Effector memory CD4-positive, alpha-beta T cell (primary cell): ENCODE data around the gene RYK.

Source experiments
- DNase-seq, 3 donors: peaks; one replicate each; pipeline ENCODE4 v3.0.0-alpha.2; 2020
- H3K27ac ChIP-seq: 2 replicates; pipeline ENCODE4 v1.7.0; 2013; ENCODE audit warnings: mild to moderate bottlenecking, low read length, moderate library complexity; ENCODE audit not compliant: insufficient read depth, poor library complexity, severe bottlenecking
- H3K27me3 ChIP-seq: replicated peaks from 2 replicates; pipeline ENCODE4 v1.7.0; 2013; ENCODE audit warnings: mild to moderate bottlenecking, low read length; ENCODE audit not compliant: insufficient read depth, control insufficient read depth, poor library complexity, severe bottlenecking
- H3K36me3 ChIP-seq: 2 replicates; pipeline ENCODE4 v1.7.0; 2013; ENCODE audit warnings: mild to moderate bottlenecking, low read length, moderate library complexity; ENCODE audit not compliant: control insufficient read depth, insufficient read depth
- H3K4me1 ChIP-seq: 2 replicates; pipeline ENCODE4 v1.7.0; 2013; ENCODE audit warnings: low read length, mild to moderate bottlenecking; ENCODE audit not compliant: control insufficient read depth, insufficient read depth, poor library complexity, severe bottlenecking
- H3K4me3 ChIP-seq: 2 replicates; pipeline ENCODE4 v1.7.0; 2013; ENCODE audit warnings: low read length, low read depth, mild to moderate bottlenecking; ENCODE audit not compliant: insufficient read depth, poor library complexity, severe bottlenecking
- H3K9me3 ChIP-seq: 2 replicates; pipeline ENCODE4 v1.7.0; 2013; ENCODE audit warnings: mild to moderate bottlenecking, low read length, moderate library complexity; ENCODE audit not compliant: control insufficient read depth

RYK gene

DNA sequence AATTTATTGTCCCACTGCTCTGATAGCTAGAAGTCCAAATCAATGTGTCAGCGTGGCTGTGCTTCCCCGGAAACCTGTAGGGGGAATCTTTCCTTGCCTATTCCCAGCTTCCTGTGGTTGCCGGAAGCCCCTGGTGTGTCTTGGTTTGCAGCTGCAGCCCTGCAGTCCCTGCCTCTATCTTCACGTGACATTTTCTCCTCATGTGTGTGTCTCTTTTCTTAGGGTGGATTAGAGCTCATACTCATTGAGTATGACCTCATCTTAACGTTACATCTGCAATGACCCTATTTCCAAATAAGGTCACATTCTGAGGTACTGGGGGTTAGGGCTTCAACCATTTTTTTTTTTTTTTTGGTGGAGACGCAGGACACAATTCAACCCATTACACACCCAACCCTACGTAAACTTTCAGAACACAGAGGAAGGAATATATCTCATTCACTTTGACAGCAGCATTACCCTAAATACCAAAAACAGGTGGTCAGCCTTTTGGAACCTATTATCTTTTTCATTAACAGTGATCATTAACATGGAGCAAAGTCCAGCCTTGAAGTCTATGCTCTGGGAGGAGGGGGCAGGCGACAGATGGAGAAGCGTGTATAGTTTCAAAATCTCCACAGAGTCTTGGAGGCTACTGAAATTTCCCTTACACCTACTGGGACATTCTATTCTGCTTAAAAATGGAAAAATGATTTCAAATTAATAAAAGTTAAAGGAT lies 88.6 kb downstream of the RYK start:
- Histone ChIP-seq H3K9me3 (no peaks in the 10 kb centered on the region), H3K36me3 (peaks cover 30% of the 10 kb centered on the region), H3K27ac (no peak overlapping the region), H3K4me1 (no peaks in the 10 kb centered on the region), H3K4me3 (no peak overlapping the region), H3K27me3 (no peaks in the 10 kb centered on the region)
- DNase-seq, result no peak

GRCh38 chr3:134155446-134155845 lies 95.2 kb downstream of the RYK start:
- no peak for DNase-seq
- no peak overlapping the region for H3K4me3 ChIP-seq
- H3K9me3 ChIP-seq, result no peaks in the 10 kb centered on the region
- H3K27ac ChIP-seq, result no peak overlapping the region
- peaks cover 36% of the 10 kb centered on the region for H3K36me3 ChIP-seq
- H3K27me3 ChIP-seq, result no peaks in the 10 kb centered on the region
- H3K4me1 ChIP-seq, result no peaks in the 10 kb centered on the region

DNA sequence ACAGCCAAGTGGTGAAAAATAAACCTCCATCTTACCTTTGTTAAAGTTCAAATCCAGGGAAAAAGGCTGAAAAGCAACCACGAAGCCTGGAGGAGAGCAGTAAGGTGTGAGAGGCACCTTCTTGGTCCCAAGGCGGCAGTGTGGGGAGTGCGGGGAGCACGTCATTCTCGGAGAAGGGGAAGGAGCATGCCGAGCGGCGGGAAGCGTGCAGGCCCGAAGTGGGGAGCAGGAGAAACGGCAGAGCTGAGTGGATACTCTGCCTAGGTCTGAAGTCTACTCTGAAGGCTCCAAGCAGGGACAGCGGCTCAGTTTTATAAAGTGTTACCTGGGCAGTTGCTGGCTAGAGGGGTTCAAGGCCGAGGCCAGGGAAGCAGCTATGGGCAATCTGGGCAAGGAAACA lies 96.9 kb downstream of the RYK start:
- Histone ChIP-seq H3K9me3 (no peaks in the 10 kb centered on the region), H3K4me1 (no peaks in the 10 kb centered on the region), H3K36me3 (peaks cover 28% of the 10 kb centered on the region), H3K27ac (no peak overlapping the region), H3K27me3 (no peaks in the 10 kb centered on the region), H3K4me3 (no peak overlapping the region)
- no peak for DNase-seq

GRCh38 chr3:134150476-134150875 lies 100.2 kb downstream of the RYK start:
- H3K4me3 ChIP-seq, result no peak overlapping the region
- no peaks in the 10 kb centered on the region for H3K27me3 ChIP-seq
- H3K9me3 ChIP-seq, result no peaks in the 10 kb centered on the region
- peaks cover 10% of the 10 kb centered on the region for H3K36me3 ChIP-seq
- no peaks in the 10 kb centered on the region for H3K4me1 ChIP-seq
- no peak for DNase-seq
- no peak overlapping the region for H3K27ac ChIP-seq

DNA sequence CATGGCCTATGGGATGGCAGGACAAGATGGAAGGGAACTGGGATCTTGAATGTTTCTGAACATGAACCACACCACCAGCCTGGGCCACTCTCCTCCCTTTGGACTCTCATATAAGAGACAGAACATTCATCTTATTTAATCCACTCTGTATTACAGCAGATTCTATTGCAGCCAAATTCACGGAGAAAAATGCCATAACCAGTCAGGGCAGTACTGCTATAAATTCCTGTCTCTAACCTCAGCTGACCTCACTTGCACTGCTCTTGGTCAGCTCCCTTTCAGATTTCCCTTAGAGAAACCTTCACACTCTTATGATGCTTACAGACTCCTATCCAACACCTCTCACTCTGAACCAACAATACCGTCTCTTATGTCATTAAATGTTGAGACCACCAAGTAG lies 101.4 kb downstream of the RYK start:
- no peak for DNase-seq
- Histone ChIP-seq H3K4me1 (no peaks in the 10 kb centered on the region), H3K36me3 (peaks cover under 1% of the 10 kb centered on the region), H3K4me3 (no peak overlapping the region), H3K27me3 (no peaks in the 10 kb centered on the region), H3K27ac (no peak overlapping the region), H3K9me3 (no peaks in the 10 kb centered on the region)

- DNase-seq, result no peak
- Histone ChIP-seq H3K36me3 (no peaks in the 10 kb centered on the region), H3K9me3 (no peaks in the 10 kb centered on the region), H3K4me1 (no peaks in the 10 kb centered on the region), H3K27ac (no peak overlapping the region), H3K27me3 (no peaks in the 10 kb centered on the region), H3K4me3 (no peak overlapping the region)
Measured at GRCh38 chr3:134148534-134148933, 102.1 kb downstream of the RYK start.

DNA sequence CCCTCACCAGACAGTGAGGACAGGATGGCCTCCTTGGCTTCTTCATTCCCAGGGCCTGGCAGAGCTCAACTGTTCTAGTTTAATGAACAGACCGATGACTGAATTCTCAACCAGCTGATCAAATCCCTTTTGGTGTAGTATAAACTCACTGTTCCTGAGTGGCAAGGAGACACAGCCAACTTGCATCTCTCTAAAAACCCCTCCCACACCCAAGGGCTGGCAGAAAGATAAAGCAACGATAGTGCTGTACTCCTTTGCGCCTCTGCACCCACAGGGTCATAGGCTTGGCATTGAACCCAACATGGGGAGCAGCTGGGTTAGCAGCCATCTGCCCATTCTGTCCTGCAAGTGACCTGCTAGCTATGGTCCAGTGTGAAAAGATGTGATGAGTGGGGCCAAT lies 103.2 kb downstream of the RYK start:
- no peaks in the 10 kb centered on the region for H3K36me3 ChIP-seq
- H3K4me1 ChIP-seq, result no peaks in the 10 kb centered on the region
- no peak for DNase-seq
- H3K4me3 ChIP-seq, result no peak overlapping the region
- H3K27me3 ChIP-seq, result no peaks in the 10 kb centered on the region
- no peaks in the 10 kb centered on the region for H3K9me3 ChIP-seq
- no peak overlapping the region for H3K27ac ChIP-seq

DNA sequence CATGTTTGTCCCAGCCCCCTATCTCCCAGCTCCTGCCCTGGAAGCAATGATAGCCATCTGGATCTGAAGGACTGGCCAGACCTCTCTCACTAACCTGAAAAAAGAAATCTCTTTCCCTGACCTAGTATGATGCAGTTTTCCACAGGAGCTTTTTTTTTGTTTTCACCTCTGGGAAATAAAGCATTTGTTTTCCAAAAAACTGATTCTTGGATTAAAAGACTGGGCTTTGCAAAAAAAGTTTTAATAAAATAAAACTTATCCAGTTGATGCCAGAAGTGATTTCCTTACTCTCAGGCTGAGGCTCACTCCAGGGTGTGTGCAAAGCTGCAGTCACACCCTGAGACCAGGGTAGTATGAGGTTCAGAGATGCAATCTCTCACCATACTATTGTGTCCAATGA lies 104.0 kb downstream of the RYK start:
- no peak for DNase-seq
- H3K36me3 ChIP-seq, result no peaks in the 10 kb centered on the region
- no peak overlapping the region for H3K27ac ChIP-seq
- no peaks in the 10 kb centered on the region for H3K9me3 ChIP-seq
- no peaks in the 10 kb centered on the region for H3K4me1 ChIP-seq
- H3K27me3 ChIP-seq, result no peaks in the 10 kb centered on the region
- H3K4me3 ChIP-seq, result no peak overlapping the region

DNA sequence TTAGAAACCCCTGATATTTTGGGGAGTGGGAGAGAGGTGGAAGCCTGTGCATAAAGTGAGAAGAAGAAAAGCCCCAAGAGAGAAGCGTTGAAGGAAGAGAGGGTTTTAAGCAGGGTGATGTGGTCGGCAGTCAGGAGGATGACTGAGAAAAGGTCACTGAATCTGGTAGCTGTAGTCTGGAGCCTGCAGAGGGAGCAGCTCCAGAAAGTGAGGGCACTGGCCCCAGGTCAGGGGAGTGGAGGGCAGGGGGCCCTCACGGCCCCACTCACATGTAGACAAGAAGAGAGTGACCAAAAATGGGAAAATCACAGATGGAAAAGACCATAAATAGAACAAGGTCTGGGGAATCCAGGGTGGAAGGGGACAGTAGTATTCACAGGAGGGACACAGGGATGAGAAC lies 105.5 kb downstream of the RYK start:
- Histone ChIP-seq H3K27me3 (no peaks in the 10 kb centered on the region), H3K4me1 (no peaks in the 10 kb centered on the region), H3K9me3 (no peaks in the 10 kb centered on the region), H3K36me3 (no peaks in the 10 kb centered on the region), H3K4me3 (no peak overlapping the region), H3K27ac (no peak overlapping the region)
- no peak for DNase-seq

- Histone ChIP-seq H3K4me3 (no peak overlapping the region), H3K27me3 (no peaks in the 10 kb centered on the region), H3K36me3 (no peaks in the 10 kb centered on the region), H3K9me3 (no peaks in the 10 kb centered on the region), H3K27ac (no peak overlapping the region), H3K4me1 (no peaks in the 10 kb centered on the region)
- no peak for DNase-seq
Measured at GRCh38 chr3:134144694-134145093, 106.0 kb downstream of the RYK start.
